ENCODE data around the gene TPSAB1. TPM values are rescaled to one million over a fixed set of nuclear protein-coding genes. Genes with fewer than 3 reads are reported as not detected.
"Not testable (repeated sequence)": the region's sequence is repeated elsewhere in the genome, so short reads cannot be mapped to it uniquely, and the experiment has no call there.

The TPSAB1 gene
- total RNA-seq, 4 donors from 2014 or later = 39.8 to 94.6 (median 63.9) TPM

- WGBS, 2 donors (ENCODE audit: low coverage in 1 of 2) = 79% methylated on average over 3 of the region's 12 CpGs; no CpG with 5 or more reads in 1 of the 2 donors
Measured at GRCh38 chr16:1244881-1245280, 4.4 kb downstream of the TPSAB1 start.

GRCh38 chr16:1245452-1246020 is 5.0 kb downstream of the TPSAB1 start:
- H3K4me3 ChIP-seq = no peak overlapping the region
- peaks cover 38% of the 10 kb centered on the region for H3K27me3 ChIP-seq
- H3K27ac ChIP-seq = no peak overlapping the region
- 42 to 50% methylated on average over 1 to 18 of the region's 22 CpGs for WGBS, 2 donors (ENCODE audit: low coverage in 1 of 2)
- TF ChIP-seq POLR2AphosphoS5 (IDR thresholded peaks at IDR 0.05) (no peak), EP300 (IDR thresholded peaks at IDR 0.05) (no peak), CTCF (IDR thresholded peaks at IDR 0.05) (no peak), POLR2A (IDR thresholded peaks at IDR 0.05) (no peak)
- ATAC-seq = no peak
- H3K36me3 ChIP-seq = no peaks in the 10 kb centered on the region
- H3K9me3 ChIP-seq = no peaks in the 10 kb centered on the region
- H3K4me1 ChIP-seq = no peaks in the 10 kb centered on the region

More at GRCh38 chr16:1244881-1245280, 4.4 kb downstream of the TPSAB1 start:
- no peaks in the 10 kb centered on the region for H3K4me1 ChIP-seq
- no peak for ATAC-seq
- no peak overlapping the region for H3K4me3 ChIP-seq
- H3K27ac ChIP-seq = no peak overlapping the region
- no peaks in the 10 kb centered on the region for H3K36me3 ChIP-seq
- no peaks in the 10 kb centered on the region for H3K9me3 ChIP-seq
- H3K27me3 ChIP-seq = peaks cover 45% of the 10 kb centered on the region
- no peak for TF ChIP-seq POLR2A (IDR thresholded peaks at IDR 0.05)
- TF ChIP-seq POLR2AphosphoS5 (IDR thresholded peaks at IDR 0.05) = no peak
- no peak for TF ChIP-seq EP300 (IDR thresholded peaks at IDR 0.05)
- no peak for TF ChIP-seq CTCF (IDR thresholded peaks at IDR 0.05)

- WGBS, 2 donors (ENCODE audit: low coverage in 1 of 2) = 76 to 89% methylated on average over 3 to 11 of the region's 14 CpGs
- H3K27ac ChIP-seq, H3K9me3 ChIP-seq, H3K4me1 ChIP-seq, ATAC-seq, H3K4me3 ChIP-seq, H3K36me3 ChIP-seq: not testable (repeated sequence)
- H3K27me3 ChIP-seq = peaks cover 38% of the 10 kb centered on the region
Measured at GRCh38 chr16:1247903-1248537, 7.5 kb downstream of the TPSAB1 start.

- WGBS, 2 donors (ENCODE audit: low coverage in 1 of 2) = no CpG with 5 or more reads among the region's 43 CpGs
- peaks cover 33% of the 10 kb centered on the region for H3K27me3 ChIP-seq
- not testable (repeated sequence) for H3K4me3 ChIP-seq, H3K27ac ChIP-seq, H3K36me3 ChIP-seq, H3K4me1 ChIP-seq, H3K9me3 ChIP-seq
- peak; percentile 60 for ATAC-seq
Measured at GRCh38 chr16:1249031-1249755, 8.7 kb downstream of the TPSAB1 start.

- not testable (repeated sequence) for H3K9me3 ChIP-seq, H3K4me3 ChIP-seq, H3K27ac ChIP-seq, H3K36me3 ChIP-seq, H3K4me1 ChIP-seq
- no CpG with 5 or more reads among the region's 47 CpGs for WGBS, 2 donors (ENCODE audit: low coverage in 1 of 2)
- H3K27me3 ChIP-seq = peaks cover 38% of the 10 kb centered on the region
- ATAC-seq = peak; percentile 35
Measured at GRCh38 chr16:1253701-1254364, 13.3 kb downstream of the TPSAB1 start.

- WGBS, 2 donors (ENCODE audit: low coverage in 1 of 2) = no CpG with 5 or more reads among the region's 3 CpGs
- H3K27me3 ChIP-seq = peaks cover 45% of the 10 kb centered on the region
- H3K4me3 ChIP-seq, H3K9me3 ChIP-seq, H3K27ac ChIP-seq, ATAC-seq, H3K36me3 ChIP-seq, H3K4me1 ChIP-seq: not testable (repeated sequence)
Measured at GRCh38 chr16:1254821-1255220, 14.3 kb downstream of the TPSAB1 start.

GRCh38 chr16:1255276-1256122 is 15.0 kb downstream of the TPSAB1 start, which contains the start of gene TPSD1:
Gene TPSD1, plus strand, starts transcription at chr16:1256069. Its CDS starts 212 bp downstream, at chr16:1256281.
- H3K36me3 ChIP-seq, H3K27ac ChIP-seq, H3K4me3 ChIP-seq, H3K9me3 ChIP-seq, H3K4me1 ChIP-seq, ATAC-seq: not testable (repeated sequence)
- WGBS, 2 donors (ENCODE audit: low coverage in 1 of 2) = no CpG with 5 or more reads among the region's 26 CpGs
- peaks cover 52% of the 10 kb centered on the region for H3K27me3 ChIP-seq

GRCh38 chr16:1256296-1256873 is 15.9 kb downstream of the TPSAB1 start:
- WGBS, 2 donors (ENCODE audit: low coverage in 1 of 2) = no CpG with 5 or more reads among the region's 23 CpGs
- not testable (repeated sequence) for H3K9me3 ChIP-seq, H3K36me3 ChIP-seq, H3K4me1 ChIP-seq, H3K4me3 ChIP-seq, ATAC-seq, H3K27ac ChIP-seq
- H3K27me3 ChIP-seq = peaks cover 61% of the 10 kb centered on the region
